ENCODE data around the gene MCF2L. TPM values are rescaled to one million over a fixed set of nuclear protein-coding genes. Genes with fewer than 3 reads are reported as not detected.

Gene MCF2L
- polyA plus RNA-seq, 10 donors = 18.2 to 31.6 (median 20.6) TPM

DNA sequence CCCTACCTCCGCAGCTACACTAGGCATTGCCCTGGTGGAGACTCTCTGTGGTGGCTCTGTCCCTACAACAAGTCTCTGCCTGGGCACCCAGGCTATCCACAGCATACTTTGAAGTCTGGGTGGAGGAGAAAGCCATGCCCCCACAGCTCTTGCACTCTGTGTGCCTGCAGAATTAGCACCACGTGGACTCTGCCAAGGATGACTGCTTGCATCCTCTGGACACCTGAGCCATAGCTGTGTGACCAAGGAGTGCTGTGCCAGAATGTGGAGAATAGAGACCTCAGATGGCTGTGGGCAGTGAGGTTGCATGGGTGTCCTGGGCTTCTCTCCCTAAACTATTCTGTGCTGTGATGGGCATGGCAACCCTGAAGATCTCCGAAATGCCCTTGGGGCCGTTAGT, 21.2 kb upstream of the MCF2L start:
- no peak for DNase-seq

DNA sequence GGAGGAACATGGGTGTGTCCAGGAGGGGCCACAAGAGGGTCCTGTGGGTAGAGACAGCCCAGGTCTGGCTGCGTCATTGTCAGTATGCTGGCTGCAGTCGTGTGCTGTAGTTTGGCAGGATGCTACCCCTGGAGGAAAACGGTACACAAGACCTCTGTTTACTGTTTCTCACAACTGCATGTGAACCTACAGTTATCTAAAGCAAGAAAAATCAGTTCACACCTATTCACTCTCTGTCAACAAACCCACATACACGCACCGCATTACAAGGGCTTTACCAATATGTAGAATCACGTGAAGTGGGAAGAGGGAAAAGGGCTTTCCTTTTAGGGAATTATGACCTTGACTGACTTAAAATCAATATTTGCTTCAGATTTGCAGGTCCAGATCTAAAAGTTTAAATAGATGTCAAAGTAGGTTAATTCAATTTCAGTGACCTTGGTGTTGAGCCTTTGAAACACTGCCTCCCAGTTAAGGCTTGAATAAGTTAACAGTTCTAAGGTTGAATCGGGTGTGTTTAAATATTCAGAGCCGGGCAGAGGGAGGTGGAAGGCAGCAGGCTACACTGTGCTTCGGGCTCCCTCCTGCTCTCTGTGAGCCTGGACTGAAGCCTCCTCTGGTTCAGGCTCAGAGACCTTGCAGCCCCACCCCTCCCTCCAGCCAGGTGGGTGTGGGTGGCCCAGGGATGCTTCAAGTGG, 17.2 kb upstream of the MCF2L start:
- DNase-seq = no peak

DNA sequence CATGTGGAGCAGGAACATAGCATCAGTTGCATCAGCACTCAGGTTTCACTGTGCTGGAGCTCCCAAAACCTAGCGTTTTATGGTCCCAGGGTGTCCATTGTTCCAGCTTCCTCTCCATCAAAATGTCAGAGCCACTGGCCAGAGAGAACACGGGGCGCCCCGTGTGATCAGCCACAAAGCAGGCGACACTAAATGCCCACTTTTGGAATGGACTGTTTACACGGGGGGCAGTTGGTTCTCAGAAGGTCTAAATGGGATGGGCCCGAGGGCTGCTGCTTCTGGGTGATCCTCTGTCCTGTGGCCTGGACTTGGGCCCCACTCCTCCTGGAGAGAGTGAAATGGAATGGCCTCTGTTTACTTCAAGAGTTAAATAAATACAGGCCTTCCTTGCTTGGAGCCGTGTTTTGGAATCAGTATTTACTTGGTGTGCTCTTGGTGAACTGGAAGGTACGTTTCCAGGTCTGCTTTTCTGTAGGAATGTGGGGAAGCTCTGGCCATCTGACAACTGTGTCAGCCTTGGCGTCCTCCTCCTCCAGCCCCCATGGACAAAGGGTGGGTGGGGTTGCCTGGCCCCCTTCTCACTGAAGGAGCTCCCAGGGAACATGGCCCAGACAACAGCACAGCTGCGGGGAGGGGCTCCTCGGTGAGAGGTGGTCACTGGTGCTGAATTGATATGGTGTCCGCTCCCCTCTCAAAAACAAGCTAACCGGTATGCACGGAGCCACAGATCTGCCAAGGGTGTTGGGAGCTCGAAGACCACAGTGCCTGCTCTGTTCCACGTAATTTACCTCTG, 16.1 kb upstream of the MCF2L start:
- DNase-seq = peak in 1 of 3 donors; percentile 23

DNA sequence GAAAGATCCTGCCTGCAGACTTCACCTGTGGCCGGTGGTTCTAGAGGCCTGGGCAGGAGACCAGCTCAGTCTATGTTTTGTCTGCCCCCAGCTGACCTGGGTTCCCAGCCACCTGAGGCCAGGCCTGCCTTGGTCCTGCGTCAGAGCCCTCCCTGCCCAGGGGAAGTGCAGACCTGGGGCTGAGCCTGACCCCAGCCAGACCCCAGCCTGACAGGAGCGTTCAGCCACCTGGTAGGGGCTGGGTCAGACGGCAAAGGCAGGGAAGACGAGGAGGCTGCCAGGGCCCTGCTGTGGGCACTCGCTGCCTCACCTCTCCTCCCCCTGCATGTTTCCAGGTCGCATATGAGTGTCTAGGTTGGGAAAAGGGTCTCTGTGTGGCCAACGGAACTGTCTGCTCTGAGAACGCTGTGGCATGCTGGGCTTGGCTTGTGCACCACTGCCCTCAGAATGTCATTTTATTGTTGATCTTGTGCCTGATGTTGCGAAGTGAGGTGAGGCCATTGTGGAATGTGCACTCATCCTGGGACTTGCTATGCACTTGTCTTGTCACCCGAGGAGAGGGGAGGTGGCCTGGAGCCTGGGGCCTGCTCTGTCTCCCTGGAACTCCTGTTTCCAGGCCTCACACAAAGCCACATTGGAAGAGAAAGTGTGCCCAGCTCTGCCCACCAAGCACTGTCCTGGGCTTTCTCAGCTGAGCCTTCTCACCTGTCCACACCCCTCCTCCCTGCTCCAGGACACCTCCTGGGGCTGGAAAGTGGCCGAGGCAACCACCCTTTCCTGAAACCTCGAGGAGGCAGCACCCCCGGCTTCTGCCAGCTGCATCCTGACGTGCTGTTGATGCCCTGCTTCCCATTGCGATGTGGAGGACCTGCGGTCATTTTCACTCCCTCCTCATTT, 15.2 kb upstream of the MCF2L start:
- DNase-seq = no peak

DNA sequence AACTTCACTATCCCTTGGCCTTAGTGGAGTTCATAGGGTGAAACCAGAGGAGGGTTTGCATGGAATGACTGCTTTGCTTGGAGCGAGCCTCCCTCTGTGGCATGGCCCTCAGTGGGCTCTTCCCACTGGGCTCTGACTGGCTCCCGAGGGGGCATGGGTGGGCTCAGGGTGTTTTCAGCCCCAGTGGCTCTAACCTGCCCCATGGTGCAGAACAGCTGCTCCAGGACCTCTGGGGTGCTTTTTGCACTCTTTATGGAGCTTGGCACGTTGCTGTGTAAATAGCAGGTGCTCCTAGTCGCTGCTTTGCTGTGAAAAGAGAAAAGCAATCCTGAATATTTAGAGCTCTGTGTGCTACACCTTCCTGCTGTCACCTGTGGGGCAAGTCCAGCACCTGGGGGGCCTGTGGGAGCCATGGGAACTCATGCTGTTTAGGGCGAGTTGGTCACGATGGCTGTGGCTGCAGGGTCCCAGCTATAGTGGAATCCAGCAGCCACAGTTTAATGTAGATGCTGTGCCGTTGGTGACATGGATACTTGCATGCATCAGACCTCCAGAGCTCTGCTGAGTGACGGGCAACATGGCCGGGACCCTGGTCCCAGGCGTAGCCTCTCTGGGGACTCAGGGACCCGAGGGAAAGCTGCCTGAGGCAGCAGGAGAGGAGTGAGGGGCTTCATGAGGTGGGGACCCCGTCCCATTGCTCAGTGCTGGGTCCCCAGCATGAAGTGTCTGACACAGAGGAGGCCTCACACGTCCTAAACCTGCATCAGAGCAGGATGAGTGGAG, 14.3 kb upstream of the MCF2L start:
- no peak for DNase-seq

DNA sequence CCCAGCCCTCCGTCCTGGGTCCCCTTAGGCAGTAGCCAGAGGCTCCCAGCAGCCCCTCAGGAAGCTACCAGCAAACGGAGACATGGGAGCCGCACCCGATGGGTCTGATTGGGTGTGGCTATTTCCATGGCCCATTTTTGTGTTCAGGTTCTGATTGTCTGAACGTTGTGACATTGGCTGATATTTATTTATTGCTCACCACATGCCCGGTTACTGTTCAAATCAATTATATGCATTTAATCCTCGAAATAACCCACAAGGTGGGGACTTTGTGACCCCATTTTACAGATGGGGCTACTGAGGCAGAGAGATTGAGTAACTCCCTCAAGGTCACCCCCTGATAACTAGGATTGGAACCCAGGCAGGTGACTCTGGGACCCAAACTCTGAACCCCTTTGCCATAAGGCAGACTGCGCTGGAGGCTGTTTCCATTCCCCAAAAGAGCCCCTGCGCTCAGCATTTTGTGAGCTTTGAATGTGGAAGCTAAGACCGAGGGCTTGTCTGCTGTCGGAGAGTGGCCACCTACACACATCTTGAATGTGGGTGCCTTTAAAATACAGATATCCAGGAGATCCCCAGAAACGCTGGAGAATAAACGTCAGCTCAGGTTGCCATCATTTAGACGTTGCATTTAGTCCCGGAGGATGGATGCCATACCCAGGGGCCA, 13.6 kb upstream of the MCF2L start:
- DNase-seq = no peak

DNA sequence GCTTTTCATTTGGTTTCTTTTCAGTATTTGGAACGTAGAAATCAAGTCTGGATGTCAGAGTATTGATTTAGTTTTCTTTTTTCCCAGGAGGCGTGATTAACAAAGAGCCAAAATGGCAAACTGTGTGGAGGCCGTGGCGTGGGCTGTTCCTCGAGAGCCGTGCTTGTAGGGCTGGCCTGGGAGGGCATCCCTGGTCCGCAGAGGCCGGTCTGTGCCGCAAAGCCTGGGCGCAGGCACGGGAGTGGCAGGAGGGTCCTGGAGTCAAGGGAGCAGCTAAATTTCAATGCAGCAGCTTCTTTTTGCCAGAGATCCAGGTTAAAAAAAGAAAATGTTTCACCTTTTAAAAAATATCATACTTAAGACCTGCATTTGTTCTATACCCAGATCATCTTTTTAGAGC, 13.1 kb upstream of the MCF2L start:
- DNase-seq = no peak

DNA sequence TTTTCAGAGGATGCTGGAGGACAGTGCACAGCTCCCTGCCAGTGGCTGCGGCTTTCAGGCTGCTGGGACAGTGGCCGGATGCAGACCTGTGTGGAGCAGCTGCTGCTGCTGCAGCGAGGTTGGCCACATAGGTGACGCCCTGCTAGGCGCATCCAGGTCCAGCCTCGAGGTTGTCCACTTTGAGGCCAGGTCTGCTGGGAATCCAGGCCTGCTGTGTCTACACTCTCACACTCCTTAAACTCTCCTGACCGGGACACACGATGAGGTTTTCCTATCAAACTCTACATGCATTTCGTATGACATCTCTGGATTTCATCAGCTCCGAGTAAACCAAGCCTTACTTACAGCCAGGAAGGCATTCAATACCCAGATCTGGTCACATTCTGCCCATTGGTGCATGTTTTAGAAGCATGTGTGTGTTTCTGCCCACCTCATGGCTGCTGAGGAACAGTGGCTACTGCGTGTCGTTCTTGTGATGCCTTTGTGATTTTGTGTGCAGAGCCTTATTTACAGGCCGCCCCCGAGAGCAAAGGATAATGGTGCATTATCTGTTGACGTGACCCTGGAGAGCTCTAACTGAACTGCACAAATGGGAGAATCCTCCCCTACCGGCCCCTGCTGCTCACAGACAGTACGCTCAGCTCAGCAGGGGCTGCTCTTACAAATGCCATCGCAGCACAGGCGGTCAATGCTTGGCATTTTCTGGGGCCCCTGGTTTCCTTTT, 12.3 kb upstream of the MCF2L start:
- DNase-seq = no peak

DNA sequence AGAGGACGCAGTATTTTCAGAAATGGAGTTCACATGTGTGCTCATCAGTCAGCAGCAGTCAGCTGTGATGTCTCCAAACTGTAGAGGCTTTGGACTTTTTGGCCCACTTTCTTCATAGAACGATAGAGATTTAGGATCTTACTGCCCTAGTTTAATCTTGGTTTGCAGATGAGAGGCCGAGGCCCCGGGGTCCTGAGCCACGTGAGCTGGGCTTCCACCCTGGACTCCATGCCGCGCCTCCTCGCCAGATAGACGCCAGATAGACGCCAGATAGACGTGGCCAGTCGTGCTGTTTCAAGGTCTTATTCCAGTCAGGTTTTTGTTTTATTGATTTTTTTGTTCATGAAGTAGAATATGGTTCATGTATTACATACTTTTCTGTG, 11.7 kb upstream of the MCF2L start:
- no peak for DNase-seq

DNA sequence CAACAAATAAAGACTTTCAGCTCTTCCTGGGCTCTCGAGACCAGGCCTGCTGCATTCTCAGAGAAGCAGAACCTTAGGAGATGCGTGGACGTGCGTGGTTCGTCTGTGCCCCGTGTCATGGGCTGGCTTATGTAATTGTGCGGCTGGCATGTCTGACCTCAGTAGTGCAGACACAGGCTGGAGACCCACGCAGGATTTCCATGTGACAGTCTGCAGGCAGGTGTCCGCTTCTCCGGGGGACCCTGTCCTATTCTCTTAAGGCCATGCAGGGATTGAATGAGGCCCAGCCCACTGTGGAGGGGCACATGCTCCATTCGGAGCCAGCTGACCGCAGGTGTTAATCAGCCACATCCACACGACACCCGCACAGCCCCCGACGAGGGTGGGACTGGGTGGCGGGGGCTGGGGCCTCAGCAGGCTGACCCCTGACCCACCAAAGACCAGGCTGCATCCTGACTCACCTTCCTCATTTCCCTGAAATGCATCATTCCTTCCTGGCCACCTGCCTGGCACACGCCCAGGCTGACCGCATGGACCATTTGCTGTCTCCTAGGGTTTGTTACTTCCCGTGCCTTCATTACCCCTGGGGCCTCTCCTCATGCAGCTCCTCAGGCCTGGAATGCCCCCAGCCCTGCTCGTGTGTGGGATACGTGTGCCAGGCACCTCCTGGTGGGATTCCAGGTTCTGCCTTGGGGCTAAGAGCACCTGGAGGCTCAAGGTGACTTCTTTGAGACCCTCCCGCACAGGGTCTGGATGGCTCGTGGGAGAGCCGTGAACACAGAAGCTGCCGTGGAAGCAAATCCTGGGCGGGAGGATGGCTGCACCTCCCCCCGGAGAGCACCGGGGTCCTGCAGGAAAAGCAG, 10.7 kb upstream of the MCF2L start:
- peak in 1 of 3 donors; percentile 43 for DNase-seq

DNA sequence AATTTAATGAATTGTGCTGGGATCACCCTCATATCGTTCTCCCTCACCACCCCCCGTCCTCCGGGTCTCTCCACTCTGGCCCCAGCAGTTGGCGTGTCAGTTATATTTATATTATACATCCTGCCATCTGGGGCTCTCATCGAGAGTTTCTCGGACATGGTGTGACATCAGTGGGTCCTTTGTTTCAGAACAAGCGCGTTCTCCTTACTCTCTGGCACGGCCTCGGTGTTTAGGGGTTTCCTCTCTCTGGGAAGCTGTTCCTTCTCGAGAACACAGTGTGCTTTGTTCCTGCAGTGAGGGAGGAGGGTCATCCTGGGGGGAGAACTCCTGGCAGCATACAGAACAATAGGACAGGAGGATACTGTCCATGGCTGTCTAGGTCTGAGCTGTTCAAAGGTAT, 9.8 kb upstream of the MCF2L start:
- peak; percentile 32 to 74 (median 49) for DNase-seq

DNA sequence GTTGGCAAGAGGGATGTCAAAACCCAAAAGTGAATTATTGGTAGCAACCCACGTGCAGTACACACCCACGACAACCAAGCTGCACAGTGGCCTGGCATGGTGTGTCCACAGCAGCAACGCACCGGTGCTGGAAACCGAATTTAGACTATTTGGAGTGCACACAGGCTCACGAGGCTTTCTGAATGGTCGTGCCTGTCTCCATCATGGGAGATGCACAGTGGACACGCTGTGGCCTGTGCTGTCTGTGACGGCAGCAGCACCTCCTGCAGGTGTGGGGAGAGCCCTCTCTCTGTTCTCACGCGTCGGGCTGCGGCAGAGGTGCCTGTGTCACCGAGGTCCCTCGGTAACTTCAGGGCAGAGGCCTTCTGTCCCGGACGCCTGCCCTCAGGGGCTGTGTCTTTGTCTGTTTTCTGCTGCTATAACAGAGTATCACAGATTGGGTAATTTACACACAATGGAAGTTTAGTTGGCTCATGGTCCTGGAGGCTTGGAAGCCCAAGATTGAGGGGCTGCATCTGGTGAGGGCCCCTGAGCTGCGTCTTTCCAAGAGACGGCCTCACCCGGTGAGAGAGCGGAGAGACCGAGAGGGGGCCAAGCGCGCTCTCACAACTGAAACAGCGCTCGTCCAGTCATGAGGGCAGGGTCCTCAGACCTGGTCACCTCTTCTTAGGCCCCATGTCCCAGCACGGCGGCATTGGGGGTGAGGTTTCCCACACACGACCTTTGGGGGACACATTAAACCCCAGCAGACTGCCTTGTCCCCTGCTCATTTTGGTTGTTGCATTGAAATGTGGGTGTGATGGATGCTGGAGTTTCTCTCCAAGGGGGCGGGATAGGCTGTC, 9.1 kb upstream of the MCF2L start:
- no peak for DNase-seq

DNA sequence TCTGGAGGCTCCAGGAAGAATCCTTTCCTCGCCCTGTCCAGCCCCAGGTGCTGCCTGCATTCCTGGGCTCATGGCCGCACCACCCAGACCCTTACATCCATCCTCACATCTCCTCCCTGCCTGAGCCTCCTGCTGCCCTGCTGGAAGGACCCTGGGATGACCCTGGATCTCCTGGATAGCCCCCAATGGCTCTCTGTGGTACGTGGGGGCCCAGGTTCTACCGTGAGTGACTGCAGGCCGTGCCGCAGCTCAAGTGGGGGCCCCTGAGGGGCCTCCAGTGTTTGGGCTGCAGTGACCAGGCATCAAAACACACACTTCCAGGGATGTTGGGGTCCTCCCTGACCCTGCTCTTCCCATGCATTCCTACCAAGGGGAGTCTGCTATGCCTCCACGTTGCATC, 8.3 kb upstream of the MCF2L start:
- DNase-seq = no peak

DNA sequence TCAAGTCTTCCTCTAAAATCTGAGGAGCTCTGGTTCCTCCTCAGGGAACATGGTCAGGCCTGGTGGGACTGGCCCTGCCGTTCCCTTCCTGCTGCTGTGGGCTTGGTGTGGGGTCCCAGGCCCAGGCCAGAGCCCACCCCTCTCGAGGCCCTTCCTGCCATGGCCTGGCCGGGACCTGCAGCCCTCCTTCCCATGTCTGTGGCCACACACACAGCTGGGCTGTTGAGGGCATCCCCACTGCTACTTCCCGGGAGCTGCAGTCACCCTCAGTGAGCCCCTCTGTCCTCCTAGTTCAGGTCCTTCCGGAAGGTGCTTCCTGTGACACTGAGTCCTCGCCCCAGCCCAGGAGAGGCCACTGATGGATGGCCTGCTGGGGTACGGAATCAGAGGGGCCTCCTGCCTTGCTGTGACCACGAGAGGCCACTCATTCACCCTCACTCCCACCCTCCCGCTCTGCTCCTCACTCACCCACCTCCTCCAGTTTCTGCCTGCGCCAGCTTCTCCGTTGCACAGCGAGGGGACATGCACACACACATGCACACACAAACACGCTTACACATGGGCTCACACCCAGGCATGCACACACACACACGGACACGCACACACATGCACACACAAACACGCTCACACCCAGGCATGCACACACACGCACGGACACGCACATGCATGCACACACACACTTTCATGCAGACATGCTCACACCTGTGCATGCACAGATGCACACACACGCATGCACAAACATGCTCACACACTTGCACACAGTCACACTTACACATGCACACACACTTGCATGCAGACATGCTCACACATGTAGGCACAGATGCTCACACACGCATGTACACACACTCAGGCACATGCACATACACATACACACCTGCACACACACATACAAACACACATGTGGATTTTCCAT, 7.3 kb upstream of the MCF2L start:
- DNase-seq = no peak

DNA sequence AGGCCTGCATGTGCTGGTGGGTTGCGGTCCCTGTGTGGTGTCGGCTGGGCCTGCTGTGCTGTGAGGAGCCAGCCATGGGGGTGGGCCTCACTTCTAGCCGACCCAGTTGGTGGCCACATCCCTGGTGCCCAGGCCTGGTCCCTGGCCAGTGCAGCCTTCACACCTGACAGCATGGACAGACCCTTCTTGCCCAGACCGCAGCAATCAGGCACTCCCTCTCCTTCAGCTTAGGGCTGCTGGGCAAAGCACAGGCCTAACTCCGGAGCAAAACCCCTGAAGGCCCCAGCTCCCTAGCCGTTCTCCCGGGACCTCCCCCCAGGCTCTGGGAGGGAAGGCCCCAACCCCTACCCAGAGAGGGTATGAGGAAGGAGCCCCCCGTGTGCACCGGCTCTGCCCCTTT, 6.6 kb upstream of the MCF2L start:
- DNase-seq = no peak

DNA sequence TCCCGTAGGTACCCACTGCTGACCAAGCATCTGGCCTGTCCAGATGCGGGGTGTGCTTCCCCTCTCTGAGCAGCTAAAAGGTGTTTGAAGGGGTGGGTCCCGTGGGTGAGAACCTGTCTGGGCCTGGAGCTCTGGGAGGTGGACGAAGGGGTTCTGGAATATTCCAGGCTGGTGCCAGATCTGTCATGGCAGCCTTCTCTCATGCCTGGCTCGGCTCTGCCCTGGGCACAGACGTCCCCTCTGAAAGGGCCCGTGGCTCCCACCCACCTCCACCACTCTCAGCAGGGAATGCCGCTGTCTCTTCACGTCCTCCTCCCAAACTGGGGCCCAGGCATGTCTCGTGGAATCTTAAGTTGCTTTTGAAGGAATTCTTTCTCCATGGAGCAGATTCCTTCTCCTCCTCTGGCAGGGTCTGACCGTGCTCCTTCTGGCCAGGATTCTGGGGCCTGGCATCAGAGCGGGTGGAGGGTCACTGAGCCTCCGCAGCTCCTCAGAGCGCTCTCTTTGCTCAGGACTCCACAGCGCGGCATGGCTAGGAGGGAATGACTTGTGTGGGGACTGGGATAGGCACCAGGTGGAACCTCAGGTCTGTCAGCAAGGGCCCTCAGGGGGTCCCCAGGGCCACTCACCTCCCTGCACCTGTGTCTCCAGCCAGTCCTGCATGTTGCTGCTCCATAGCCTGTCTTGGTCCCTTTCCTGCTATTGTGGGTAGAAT, 5.9 kb upstream of the MCF2L start:
- DNase-seq = no peak

DNA sequence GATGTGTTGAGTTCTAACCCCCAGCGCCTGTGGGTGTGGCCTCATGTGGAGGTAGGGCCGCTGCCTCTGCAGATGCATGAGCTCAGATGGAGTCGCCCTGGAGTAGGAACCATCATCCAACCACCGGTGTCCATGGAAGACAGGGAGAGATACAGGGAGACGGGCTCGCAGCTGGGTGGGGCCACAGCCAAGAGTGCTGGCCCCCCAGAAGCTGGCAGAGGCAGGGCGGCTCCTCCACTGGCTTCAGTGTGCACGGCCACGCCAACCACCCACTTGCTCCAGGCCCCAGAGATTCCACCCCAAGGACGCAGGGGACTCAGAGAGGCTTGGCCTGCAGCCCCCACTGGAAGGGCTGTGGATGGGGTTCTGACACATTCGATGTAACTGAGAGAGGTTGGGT, 5.4 kb upstream of the MCF2L start:
- no peak for DNase-seq
